IPS DF 4.7 (cell line): ENCODE data around the gene PADI6.

Source experiments
- DNase-seq: peaks from one replicate; pipeline ENCODE4 v3.0.0-alpha.2; 2013; ENCODE audit warnings: low spot score; ENCODE audit errors: extremely low read depth

Gene PADI6

GRCh38 chr1:17434016-17434415 lies 62.0 kb downstream of the PADI6 start:
- DNase-seq, result no peak

GRCh38 chr1:17434601-17435000 lies 62.6 kb downstream of the PADI6 start:
- DNase-seq, result no peak

- DNase-seq, result no peak
Measured at GRCh38 chr1:17436380-17437174, 64.6 kb downstream of the PADI6 start.

- no peak for DNase-seq
Measured at GRCh38 chr1:17437260-17437579, 65.2 kb downstream of the PADI6 start.

GRCh38 chr1:17437580-17438317 lies 65.8 kb downstream of the PADI6 start:
- DNase-seq, result no peak

GRCh38 chr1:17438318-17439249 lies 66.6 kb downstream of the PADI6 start:
- DNase-seq, result no peak

- DNase-seq, result no peak
Measured at GRCh38 chr1:17439250-17440073, 67.5 kb downstream of the PADI6 start, which contains the start of gene RCC2. Gene RCC2 (minus strand): TSS chr1:17439677. CDS start chr1:17438514, 1,163 bp downstream.

GRCh38 chr1:17440074-17440826 lies 68.3 kb downstream of the PADI6 start:
- DNase-seq, result no peak

- DNase-seq, result no peak
Measured at GRCh38 chr1:17440827-17441168, 68.8 kb downstream of the PADI6 start.

- DNase-seq, result no peak
Measured at GRCh38 chr1:17441265-17441992, 69.4 kb downstream of the PADI6 start.

GRCh38 chr1:17441993-17442357 lies 70.0 kb downstream of the PADI6 start:
- no peak for DNase-seq

GRCh38 chr1:17442841-17443240 lies 70.8 kb downstream of the PADI6 start:
- DNase-seq, result no peak

- no peak for DNase-seq
Measured at GRCh38 chr1:17447501-17447992, 75.6 kb downstream of the PADI6 start.
